GM12892 (cell line): ENCODE measurements around the gene TCEAL9.

Experiments used
- POLR2A ChIP-seq: IDR thresholded peaks from 2 replicates; pipeline ENCODE4 v1.6.1; 2011; ENCODE audit warnings: low read depth, low read length, control low read depth
- POLR2AphosphoS5 ChIP-seq: IDR thresholded peaks from 2 replicates; pipeline ENCODE4 v1.6.1; 2011; ENCODE audit warnings: low read depth, low read length, control low read depth
- TAF1 ChIP-seq: IDR thresholded peaks from 2 replicates; pipeline ENCODE4 v1.6.1; 2011; ENCODE audit warnings: low read depth, mild to moderate bottlenecking, control low read depth, low read length, borderline replicate concordance

DNA sequence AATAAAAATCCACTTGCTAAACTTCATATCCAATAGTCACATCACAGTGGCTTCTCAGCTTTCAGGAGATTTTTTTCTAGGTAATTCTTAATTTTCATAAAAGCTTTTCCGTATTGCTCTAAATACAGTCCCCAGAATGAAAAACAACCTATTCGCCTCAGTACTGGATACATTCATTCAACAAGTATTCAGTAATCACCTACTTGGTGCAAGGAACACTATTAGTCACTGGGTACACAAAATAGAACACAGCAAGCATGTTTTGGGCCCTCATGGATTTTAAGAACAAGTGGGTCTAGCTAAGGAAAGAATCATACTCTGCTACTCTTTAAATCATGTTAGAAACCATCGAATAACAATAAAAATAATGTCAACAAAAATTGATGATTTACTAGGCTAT lies 17.3 kb downstream of the TCEAL9 start:
- TF ChIP-seq TAF1 = no peak
- no peak for TF ChIP-seq POLR2AphosphoS5
- no peak for TF ChIP-seq POLR2A
